HG03139 (cell line): Measurements from ENCODE around the gene TXNL1.
A peak's percentile ranks its signal among the peaks of the same experiment; 100 is the strongest.
"Not testable (repeated sequence)": the region's sequence is repeated elsewhere in the genome, so short reads cannot be mapped to it uniquely, and the experiment has no call there.

ENCODE experiments used
- ATAC-seq: cut with Tn5 transposase; IDR thresholded peaks from one replicate; pipeline ENCODE4 v1.9.1; 2021; ENCODE audit not compliant: unreplicated experiment

Gene TXNL1

DNA sequence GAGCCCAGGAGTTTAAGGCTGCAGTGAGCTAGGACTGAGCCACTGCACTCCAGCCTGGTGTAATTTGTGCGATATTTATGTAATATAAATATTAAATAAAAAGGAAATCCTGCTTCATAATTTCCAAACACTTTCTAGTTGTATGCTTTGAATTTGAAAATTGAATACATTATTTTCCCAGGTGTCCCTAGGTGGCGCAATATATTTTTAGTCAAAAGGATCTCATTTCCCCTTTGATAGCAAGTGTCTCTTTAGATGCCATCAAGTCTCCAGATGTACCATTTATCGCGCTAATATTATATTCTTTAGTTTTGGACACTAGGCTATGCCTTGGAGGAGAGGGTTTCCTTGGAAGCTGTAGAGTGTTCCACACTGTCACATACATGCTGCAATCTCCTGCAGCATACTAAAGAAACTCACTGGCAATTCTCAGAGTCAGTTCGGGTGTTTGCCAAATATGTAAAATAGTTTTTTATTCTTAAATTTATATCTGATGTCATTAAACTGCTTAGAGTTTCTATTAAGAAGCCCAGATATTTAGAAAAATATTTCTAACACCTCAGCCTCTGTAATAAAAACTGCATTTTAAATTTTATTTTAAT, 7.1 kb upstream of the TXNL1 start:
- no peak for ATAC-seq

GRCh38 chr18:56643381-56643780, 5.0 kb upstream of the TXNL1 start:
- no peak for ATAC-seq

GRCh38 chr18:56641714-56642337, 3.4 kb upstream of the TXNL1 start:
- ATAC-seq, result no peak

- ATAC-seq, result no peak
Observed at GRCh38 chr18:56639571-56639970, 1.2 kb upstream of the TXNL1 start.

DNA sequence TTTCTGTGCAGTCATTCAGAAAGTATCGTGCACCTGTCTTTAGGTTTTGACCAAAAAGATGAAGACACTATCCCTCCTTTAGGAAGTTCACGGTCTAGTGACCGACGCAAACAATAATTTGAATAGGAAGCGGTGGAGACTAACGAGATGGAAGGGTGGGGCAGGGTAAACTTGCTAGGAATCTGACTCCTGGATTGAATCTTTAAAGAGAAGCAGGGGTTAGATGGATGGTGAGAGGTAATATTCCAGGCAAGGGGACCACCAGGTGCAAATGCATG, 651 bp upstream of the TXNL1 start:
- no peak for ATAC-seq

- ATAC-seq, result peak; percentile 8
Observed at GRCh38 chr18:56637711-56638231, 621 bp downstream of the TXNL1 start.

DNA sequence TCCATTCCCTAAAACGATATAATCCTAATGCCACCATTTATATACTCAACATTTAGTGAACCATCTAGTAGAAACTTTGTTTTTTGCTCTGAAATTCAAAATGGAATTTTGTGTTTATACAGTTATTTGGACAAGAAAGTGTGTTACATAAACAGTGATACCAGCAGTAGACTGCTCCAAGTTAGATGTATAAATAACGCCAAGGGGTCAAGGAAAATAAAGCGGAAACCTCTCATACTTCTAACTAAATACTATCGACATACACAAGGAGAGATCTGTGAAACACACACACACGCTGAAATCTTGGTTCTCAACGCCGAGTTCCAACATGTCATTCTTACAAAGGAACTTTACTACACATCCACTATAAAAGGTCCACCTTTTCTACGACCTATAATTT, 1.2 kb downstream of the TXNL1 start:
- ATAC-seq, result no peak

GRCh38 chr18:56635007-56635406, 3.4 kb downstream of the TXNL1 start:
- no peak for ATAC-seq

DNA sequence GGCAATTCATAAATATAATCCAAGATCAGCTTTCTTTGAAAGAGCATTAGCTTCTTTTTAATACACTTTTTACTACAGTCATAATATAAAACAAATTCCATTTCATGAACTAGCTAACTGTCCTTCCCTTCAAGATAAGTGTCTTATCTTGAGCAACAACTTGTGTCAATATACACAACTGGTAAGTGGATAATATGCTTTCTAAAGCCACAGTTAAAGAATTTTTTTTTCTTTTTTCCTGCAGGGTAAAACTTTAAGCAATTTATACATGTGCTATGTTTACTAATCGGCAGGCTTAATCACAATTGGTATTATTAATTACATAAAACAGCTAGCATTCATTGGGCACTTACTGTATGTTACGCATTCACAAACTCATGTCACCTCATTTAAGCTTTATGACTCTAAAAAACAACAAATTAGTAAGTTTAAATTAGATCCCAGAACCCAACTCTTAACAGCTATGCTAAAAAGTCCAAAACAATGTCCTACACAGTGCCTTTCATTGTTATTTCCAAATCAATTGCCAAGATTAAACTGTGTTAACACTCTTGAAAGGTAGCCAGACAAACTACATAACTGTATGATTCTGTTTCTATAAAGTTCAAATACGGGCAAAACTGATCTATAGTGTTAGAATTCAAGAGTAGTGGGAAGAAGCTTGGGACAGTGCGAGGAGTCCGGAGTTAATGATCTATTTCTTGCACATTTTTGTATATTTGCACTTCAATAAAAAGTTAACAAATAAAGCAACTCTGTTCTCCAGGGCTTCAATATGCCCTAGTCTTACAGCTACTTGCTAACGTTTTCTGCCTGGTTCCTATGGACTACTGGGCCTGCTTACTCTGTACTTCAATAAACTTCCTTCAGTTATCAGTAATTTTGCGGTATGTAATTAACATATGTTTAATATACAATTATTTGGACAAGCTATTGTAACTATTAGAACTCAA, 6.0 kb downstream of the TXNL1 start:
- no peak for ATAC-seq

DNA sequence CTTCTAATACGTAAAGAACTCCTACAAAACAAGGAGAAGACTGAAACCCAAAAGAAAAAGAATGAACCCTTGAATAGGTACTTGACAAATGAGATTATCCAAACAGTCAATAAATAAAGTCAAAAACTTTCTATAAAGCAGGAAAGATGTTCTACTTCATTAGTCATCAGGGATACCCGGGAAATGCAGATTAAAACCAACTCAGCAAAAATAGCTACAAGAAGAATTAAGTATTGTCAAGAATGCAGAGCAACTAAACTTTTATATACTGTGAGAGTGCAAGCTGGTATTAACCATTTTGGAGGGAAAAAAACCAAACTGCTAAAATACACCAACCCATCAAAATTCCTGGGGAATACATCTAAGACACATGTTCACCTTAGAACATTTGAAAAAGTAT, 10.4 kb downstream of the TXNL1 start:
- ATAC-seq, result no peak

- ATAC-seq, result no peak
Observed at GRCh38 chr18:56615738-56616520, 22.5 kb downstream of the TXNL1 start.

- ATAC-seq, result no peak
Observed at GRCh38 chr18:56606618-56607017, 31.8 kb downstream of the TXNL1 start.

DNA sequence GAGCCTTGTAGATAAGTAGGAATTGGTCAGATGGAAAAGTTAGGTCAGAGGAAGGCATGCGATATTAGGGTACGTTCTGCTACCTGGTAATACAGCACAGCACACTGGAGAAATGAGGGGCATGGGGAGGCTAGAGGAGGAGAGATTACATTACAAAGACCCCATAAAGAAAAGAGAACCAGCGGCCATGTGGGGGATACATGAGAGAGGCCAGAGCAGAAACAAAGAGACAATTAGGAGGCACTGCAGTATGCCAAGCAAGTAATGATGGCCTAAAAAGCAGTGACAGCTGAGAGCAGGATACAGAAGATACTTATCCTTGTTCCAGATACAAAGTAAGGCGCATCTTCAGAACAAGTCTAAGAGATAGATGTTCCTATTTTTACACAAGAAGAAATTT, 40.0 kb downstream of the TXNL1 start:
- no peak for ATAC-seq

DNA sequence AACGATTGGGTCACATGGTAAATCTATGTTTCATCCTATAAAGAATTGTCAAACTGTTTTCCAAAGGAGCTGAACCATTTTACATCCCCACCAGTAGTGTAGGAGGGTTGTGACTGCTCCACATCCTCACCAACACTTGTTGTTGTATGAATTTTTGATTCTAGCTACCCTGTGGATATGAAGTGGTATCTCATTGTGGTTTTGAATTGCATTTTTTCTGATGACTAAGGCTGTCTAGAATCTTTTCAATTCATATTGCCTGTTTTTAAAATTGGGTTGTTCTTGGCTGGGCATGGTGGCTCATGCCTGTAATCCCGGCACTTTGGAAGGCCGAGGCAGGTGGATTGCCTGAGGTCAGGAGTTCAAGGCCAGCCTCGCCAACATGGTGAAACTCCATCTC, 44.5 kb downstream of the TXNL1 start:
- ATAC-seq, result no peak

DNA sequence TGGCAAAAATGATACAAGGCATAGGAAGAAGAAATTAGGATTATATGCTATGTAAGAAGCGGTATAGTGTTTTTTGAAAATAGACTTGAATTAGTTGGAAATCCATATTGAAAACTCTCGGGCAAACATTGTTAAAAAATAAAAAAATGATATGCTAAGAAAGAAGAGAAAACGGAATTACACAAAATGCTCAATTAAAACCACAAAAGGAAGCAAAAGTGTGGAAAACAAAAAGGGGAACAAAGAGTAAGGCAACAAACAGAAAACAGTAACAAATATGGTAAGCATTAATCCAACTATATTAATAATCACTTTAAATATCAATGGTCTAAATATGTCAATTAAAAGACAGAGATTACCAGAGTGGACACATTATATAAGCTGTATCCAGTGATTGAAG, 58.4 kb downstream of the TXNL1 start:
- ATAC-seq, result no peak

DNA sequence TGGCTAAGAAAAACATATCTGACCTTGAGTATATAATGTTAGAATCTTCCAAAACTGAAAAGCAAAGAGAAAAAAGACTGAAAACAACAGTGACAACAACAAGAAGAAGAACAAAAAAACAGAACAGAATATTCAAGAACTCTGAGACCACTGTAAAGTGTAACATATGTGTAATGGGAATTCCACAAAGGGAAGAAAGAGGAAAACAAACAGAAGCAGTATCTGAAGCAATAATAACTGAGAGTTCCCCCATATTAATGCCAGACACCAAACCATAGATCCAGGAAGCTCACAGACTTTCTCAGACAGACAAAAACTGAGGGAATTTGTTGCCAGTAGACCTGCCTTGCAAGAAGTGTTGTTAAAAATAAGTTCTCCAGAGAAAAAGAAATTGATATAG, 58.9 kb downstream of the TXNL1 start:
- no peak for ATAC-seq

DNA sequence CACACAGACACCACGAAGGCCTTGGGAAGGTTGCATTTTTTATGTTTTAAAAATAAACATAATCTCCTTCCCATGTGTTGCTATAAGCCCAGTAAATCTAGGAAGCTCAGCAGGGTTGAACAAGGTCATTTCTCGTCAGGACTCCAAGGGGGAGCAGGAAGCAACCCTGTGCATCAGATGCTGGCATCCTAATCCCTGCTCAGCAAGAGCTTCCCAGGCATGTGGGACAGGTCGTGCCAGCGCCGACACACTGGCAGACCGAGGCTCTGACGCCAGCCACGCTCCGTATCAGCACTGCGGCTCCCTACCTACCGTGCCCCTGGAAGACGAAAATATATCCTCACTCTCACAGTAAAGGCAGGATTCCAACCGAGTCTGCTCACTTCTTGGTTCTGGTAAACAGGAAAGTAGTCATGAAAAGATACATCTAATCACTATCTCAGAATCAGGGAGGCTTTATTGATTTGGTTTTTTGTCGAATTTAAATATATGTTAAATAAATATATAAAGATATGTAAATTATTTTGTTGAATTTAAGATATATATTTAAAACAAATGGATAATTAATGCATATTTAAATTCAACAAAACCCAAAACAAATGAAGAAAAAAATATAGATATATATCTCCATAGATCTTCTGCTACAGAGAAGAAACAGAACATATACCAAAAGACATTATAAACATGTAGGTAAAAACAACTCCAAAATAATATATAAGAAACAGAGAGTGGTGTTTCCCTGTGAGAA, 61.4 kb downstream of the TXNL1 start:
- ATAC-seq, result no peak

- ATAC-seq, result no peak
Observed at GRCh38 chr18:56575819-56576663, 62.4 kb downstream of the TXNL1 start.

DNA sequence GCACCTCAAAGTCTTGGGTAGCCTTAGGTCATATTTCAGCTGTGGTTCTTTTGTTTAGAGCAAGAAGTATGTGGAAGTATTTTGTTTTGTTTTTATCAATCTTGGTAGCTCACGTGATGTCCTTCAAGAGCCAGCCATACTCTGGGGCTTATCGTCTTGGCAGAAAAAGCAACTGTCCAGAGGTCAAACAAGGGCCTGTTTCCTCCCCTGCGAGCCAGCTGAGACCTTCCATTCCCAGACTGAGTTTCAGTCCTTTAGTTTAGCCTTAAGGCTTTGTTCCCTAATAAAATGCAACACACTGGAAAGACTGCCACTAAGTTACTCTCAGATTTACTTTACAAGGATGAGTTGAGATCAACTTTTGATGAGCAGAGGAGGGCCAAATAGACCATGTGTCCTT, 63.5 kb downstream of the TXNL1 start:
- ATAC-seq, result no peak

DNA sequence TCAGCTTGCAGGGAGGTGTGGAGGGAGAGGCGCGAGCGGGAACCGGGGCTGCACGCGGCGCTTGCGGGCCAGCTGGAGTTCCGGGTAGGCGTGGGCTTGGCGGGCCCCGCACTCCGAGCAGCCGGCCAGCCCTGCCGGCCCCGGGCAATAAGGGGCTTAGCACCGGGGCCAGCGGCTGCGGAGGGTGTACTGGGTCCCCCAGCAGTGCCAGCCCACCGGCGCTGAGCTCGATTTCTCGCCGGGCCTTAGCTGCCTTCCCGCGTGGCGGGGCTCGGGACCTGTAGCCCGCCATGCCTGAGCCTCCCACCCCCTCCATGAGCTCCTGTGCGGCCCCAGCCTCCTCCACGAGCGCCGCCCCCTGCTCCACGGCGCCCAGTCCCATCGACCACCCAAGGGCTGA, 66.1 kb downstream of the TXNL1 start:
- ATAC-seq, result not testable (repeated sequence)
